Sigmoid colon (tissue), 7 donors: ENCODE results near the gene MBP. TPM values are rescaled to one million over a fixed set of nuclear protein-coding genes. Genes with fewer than 3 reads are reported as not detected.

Source experiments
- DNase-seq: peaks from one replicate; pipeline ENCODE4 v3.0.0-alpha.2; 2019
- H3K27ac ChIP-seq, 4 donors: fragments of 200-600 bp; sonication (generic); one replicate each; pipeline ENCODE4 v1.5.1; 2016 to 2019; ENCODE audit warnings: mild to moderate bottlenecking in 1 of 4
- H3K27me3 ChIP-seq, 3 donors: fragments of 200-600 bp; sonication (generic); one replicate each; pipeline ENCODE4 v1.5.1; 2019; ENCODE audit warnings: mild to moderate bottlenecking in 1 of 3
- H3K36me3 ChIP-seq, 4 donors: fragments of 200-600 bp; sonication (generic); one replicate each; pipeline ENCODE4 v1.5.1; 2016 to 2019
- H3K4me1 ChIP-seq, 4 donors: fragments of 200-600 bp; sonication (generic); one replicate each; pipeline ENCODE4 v1.5.1; 2017 to 2019
- H3K4me3 ChIP-seq, 4 donors: fragments of 200-600 bp; sonication (generic); one replicate each; pipeline ENCODE4 v1.5.1; 2017 to 2019; ENCODE audit warnings: mild to moderate bottlenecking in 2 of 4, moderate library complexity in 1 of 4
- H3K9me3 ChIP-seq, 4 donors: fragments of 200-600 bp in 3 of 4; sonication (generic) in 3 of 4; one replicate each; pipeline versions ENCODE4 v1.5.1 to v1.6.1; 2013 to 2019
- EP300 ChIP-seq, 4 donors: sonication (generic); formaldehyde crosslinking; IDR thresholded peaks; one replicate each; pipeline ENCODE4 v1.6.1; 2017; ENCODE audit warnings: antibody characterized with exemption in 4 of 4
- POLR2A ChIP-seq, 2 donors: fragments of 450-650 bp; IDR thresholded peaks; one replicate each; pipeline ENCODE4 v1.6.1; 2016; ENCODE audit warnings: antibody characterized with exemption in 2 of 2, mild to moderate bottlenecking in 2 of 2, moderate library complexity in 2 of 2
- POLR2AphosphoS5 ChIP-seq, 4 donors: sonication (generic); formaldehyde crosslinking; IDR thresholded peaks; one replicate each; pipeline ENCODE4 v1.6.1; 2017; ENCODE audit warnings: antibody characterized with exemption in 4 of 4
- WGBS, 2 donors: extraction: QIAGEN DNeasy Blood & Tissue Kit; methylation state at CpG; one replicate each; pipeline ENCODE4 v1.1.7; 2013; 5-methylcytosine and 5-hydroxymethylcytosine counted together
- intact Hi-C: fragments of 100-400 bp; cut with DNase I; formaldehyde crosslinking; loops from one replicate; pipeline ENCODE4 v1.15.1; 2023
- polyA plus RNA-seq, 3 donors: library from polyadenylated mRNA; stranded (reverse); fragments of 200-250 nt; gene quantifications; one replicate each; pipeline ENCODE4 v1.2.3, GENCODE V29; 2013
- total RNA-seq, 4 donors: library from RNA; depleted of rRNA; stranded (reverse); fragments of >200 nt; gene quantifications; one replicate each; pipeline ENCODE4 v1.1.0, GENCODE V29; 2016
- TF ChIP-seq, protein P1 (sequence below), 4 experiments: fragments of 450-650 bp in 3 of 4; fragments of 200-600 bp in 1 of 4; IDR thresholded peaks; one replicate each; pipeline ENCODE4 v1.5.1; 2016 to 2019; ENCODE audit warnings: antibody characterized with exemption in 4 of 4, mild to moderate bottlenecking in 3 of 4, moderate library complexity in 2 of 4
- donor health status: healthy with polysubstance abuse.
- donor health status: Bipolar disorder and iron deficiency.
- donor health status: healthy.

Gene MBP
- total and polyA plus RNA-seq, 7 donors, result 18.3 to 30.7 (median 24.0) TPM

DNA sequence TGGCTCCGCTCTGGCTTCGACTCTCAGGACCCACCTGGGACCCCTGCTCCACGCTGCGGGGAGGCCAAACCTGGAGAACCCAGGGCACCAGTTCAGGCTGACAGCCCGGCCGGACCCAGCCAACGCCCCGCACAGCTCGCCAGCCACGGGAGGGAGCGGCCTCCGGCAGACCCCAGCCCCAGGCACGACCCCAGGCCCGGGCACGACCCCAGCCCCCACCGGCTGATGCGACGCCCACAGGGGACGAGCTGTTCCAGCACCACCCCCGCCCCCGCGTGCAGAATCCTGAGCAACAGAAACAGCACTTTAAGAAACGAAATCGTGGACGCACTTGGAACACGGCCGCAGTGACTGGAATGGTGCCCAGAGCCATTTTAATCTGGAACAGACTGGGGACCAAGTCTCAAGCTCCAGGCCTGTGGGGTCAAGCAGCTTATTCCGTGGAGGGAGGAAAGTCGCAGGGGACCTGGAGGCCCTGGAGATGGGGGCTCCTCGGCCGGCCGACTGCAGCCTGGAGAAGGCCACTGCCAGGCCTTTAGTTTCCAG lies 74.2 kb downstream of the MBP start:
- Histone ChIP-seq H3K36me3 (no peaks in the 10 kb centered on the region), H3K27ac (peak overlapping the region; percentile 32 to 65 (median 62)), H3K4me3 (no peak overlapping the region), H3K4me1 (peaks cover 0 to 36% (median 19%) of the 10 kb centered on the region in 4 donors), H3K27me3 (no peaks in the 10 kb centered on the region), H3K9me3 (no peaks in the 10 kb centered on the region)
- intact Hi-C loops, result loop anchor here (5.0 kb wide), 2 partner anchors 49 to 56 kb away; no protein-coding TSS in a partner anchor
- no peak for TF ChIP-seq POLR2AphosphoS5 (IDR thresholded peaks at IDR 0.05)
- TF ChIP-seq EP300 (IDR thresholded peaks at IDR 0.05), result no peak
- TF ChIP-seq POLR2A (IDR thresholded peaks at IDR 0.05), result no peak
- TF ChIP-seq, protein P1, sequence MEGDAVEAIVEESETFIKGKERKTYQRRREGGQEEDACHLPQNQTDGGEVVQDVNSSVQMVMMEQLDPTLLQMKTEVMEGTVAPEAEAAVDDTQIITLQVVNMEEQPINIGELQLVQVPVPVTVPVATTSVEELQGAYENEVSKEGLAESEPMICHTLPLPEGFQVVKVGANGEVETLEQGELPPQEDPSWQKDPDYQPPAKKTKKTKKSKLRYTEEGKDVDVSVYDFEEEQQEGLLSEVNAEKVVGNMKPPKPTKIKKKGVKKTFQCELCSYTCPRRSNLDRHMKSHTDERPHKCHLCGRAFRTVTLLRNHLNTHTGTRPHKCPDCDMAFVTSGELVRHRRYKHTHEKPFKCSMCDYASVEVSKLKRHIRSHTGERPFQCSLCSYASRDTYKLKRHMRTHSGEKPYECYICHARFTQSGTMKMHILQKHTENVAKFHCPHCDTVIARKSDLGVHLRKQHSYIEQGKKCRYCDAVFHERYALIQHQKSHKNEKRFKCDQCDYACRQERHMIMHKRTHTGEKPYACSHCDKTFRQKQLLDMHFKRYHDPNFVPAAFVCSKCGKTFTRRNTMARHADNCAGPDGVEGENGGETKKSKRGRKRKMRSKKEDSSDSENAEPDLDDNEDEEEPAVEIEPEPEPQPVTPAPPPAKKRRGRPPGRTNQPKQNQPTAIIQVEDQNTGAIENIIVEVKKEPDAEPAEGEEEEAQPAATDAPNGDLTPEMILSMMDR (IDR thresholded peaks at IDR 0.05), result no peak
- DNase-seq, result peak; percentile 84
- 87 to 90% methylated on average over 32 of the region's 32 CpGs for WGBS, 2 donors

DNA sequence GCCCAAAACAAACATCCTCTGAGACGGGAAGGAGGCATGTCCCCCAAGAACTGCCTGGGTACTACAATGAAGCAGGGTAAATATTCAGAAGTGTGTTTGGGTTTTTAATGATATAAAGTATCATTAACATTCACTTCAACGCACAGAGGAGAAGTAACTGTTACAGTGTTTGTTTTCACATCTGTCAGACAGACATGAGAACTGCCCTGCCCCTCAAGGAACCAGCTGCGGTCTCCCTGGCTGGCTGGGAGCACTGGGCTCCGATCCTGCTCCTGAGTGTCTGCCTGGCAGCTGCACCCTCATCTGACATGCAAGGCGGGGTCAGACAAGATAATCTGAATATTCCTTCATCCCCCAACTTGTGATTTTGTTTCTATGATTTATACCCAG lies 75.6 kb downstream of the MBP start:
- 25 to 42% methylated on average over 5 of the region's 5 CpGs for WGBS, 2 donors
- no peak for DNase-seq
- Histone ChIP-seq H3K9me3 (no peaks in the 10 kb centered on the region), H3K4me1 (peaks cover 0 to 44% (median 19%) of the 10 kb centered on the region in 4 donors), H3K27me3 (no peaks in the 10 kb centered on the region), H3K36me3 (no peaks in the 10 kb centered on the region), H3K4me3 (no peak overlapping the region), H3K27ac (peak overlapping the region; percentile 43 to 75 (median 66))
- TF ChIP-seq POLR2AphosphoS5 (IDR thresholded peaks at IDR 0.05) (no peak), EP300 (IDR thresholded peaks at IDR 0.05) (no peak), POLR2A (IDR thresholded peaks at IDR 0.05) (no peak)
- TF ChIP-seq, protein P1 (IDR thresholded peaks at IDR 0.05), result no peak
- intact Hi-C loops, result loop anchor here (5.0 kb wide), 2 partner anchors 50 to 55 kb away; no protein-coding TSS in a partner anchor

GRCh38 chr18:77056344-77057005 lies 76.1 kb downstream of the MBP start:
- H3K27ac ChIP-seq, result peak overlapping the region; percentile 43 to 75 (median 66)
- intact Hi-C loops, result loop anchor here (5.0 kb wide), 2 partner anchors 51 to 54 kb away; no protein-coding TSS in a partner anchor
- TF ChIP-seq POLR2AphosphoS5 (IDR thresholded peaks at IDR 0.05) (no peak), EP300 (IDR thresholded peaks at IDR 0.05) (no peak), POLR2A (IDR thresholded peaks at IDR 0.05) (no peak)
- TF ChIP-seq, protein P1 (IDR thresholded peaks at IDR 0.05), result no peak
- H3K27me3 ChIP-seq, result no peaks in the 10 kb centered on the region
- no peak overlapping the region for H3K4me3 ChIP-seq
- peaks cover 0 to 44% (median 19%) of the 10 kb centered on the region in 4 donors for H3K4me1 ChIP-seq
- DNase-seq, result no peak
- WGBS, 2 donors, result 32 to 45% methylated on average over 21 of the region's 21 CpGs
- no peaks in the 10 kb centered on the region for H3K9me3 ChIP-seq
- H3K36me3 ChIP-seq, result no peaks in the 10 kb centered on the region

DNA sequence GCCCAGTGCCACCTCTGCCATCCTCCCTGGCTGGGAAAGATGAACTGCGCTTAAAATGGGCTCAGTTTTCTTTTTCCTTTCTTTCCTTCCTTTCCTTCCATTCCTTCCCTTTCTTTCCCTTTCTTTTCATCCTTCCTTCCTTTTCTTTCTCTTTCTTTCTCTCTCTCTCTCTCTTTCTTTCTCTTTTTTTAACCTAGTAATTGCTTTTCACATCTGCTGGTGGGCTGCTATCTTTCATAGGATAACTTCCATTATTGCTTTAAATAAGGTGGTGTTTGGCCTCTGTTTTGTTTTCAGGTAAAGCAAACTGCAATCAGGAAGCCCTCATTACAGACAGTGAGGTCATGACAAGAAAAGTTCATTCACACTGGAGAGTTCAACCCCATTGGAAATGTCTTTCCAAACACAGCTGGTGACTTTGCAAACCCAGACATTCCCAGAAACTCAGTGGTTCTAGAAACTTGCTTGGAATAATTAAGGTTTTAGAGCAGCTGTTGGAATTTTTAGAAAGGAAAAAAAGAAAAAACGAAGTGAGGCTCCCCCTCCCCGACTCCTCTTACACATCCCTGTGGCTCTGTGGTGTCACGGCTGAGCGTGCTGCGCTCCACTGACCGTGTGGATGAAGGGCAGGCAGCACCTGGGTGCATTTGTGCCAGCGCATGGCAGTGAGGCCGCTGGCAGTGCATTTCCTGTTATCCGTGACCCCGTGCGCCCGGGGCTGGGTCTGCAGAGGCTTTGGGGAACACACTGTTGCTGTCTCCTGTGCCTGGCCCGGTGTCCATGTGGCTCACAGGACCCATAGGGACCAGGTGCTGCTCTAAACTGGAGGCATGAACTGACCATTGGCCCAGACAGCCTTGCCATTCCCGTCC lies 76.9 kb downstream of the MBP start:
- Histone ChIP-seq H3K4me1 (peaks cover 0 to 44% (median 19%) of the 10 kb centered on the region in 4 donors), H3K27ac (peak overlapping the region; percentile 43 to 75 (median 66)), H3K9me3 (no peaks in the 10 kb centered on the region), H3K36me3 (no peaks in the 10 kb centered on the region), H3K27me3 (no peaks in the 10 kb centered on the region), H3K4me3 (no peak overlapping the region)
- WGBS, 2 donors, result 48 to 75% methylated on average over 15 of the region's 15 CpGs
- intact Hi-C loops, result loop anchor here (5.0 kb wide), 2 partner anchors 52 to 53 kb away; no protein-coding TSS in a partner anchor
- TF ChIP-seq, protein P1 (IDR thresholded peaks at IDR 0.05), result no peak
- TF ChIP-seq EP300 (IDR thresholded peaks at IDR 0.05) (no peak), POLR2A (IDR thresholded peaks at IDR 0.05) (no peak), POLR2AphosphoS5 (IDR thresholded peaks at IDR 0.05) (no peak)
- no peak for DNase-seq
